HCT116 (cell line): ENCODE data around the gene NAGLU. TPM values are rescaled to one million over a fixed set of nuclear protein-coding genes. Genes with fewer than 3 reads are reported as not detected.

Source experiments
- ATAC-seq: fragments of 200-7000 bp; cut with Tn5 transposase; 2 replicates; pipeline ENCODE4 v1.9.1; 2020; ENCODE audit warnings: mild to moderate bottlenecking, moderate library complexity
- BruUV-seq: library from RNA; stranded (reverse); fragments of 400-500 nt; replicated peaks from 2 replicates; lab custom pipeline; 2021; lab: Mats Ljungman, UMichigan
- CTCF ChIA-PET: fragments of 300-600 bp; sonication (Branson Sonifier 250); formaldehyde crosslinking; loops from one replicate; lab custom pipeline; 2021; ENCODE audit warnings: antibody characterized with exemption; lab: Charles Lee
- POLR2A ChIA-PET: fragments of 300-600, 350-600 bp; sonication (Branson Sonifier 250); formaldehyde crosslinking; loops from one replicate; lab custom pipeline; 2021; ENCODE audit warnings: antibody characterized with exemption; lab: Charles Lee
- RAD21 ChIA-PET, 2 experiments: fragments of 300-600 bp; sonication (Branson Sonifier 250); formaldehyde crosslinking; loops; one replicate each; lab custom pipeline; 2023; ENCODE audit warnings: low total read pairs in 2 of 2; ENCODE audit not compliant: uncharacterized antibody in 2 of 2, unreplicated experiment in 2 of 2, low non-redundant PET in 1 of 2; lab: Charles Lee
- DNase-seq: peaks from one replicate; pipeline ENCODE4 v3.0.0-alpha.2; 2010; ENCODE audit warnings: low read depth, low spot score
- H2AFZ ChIP-seq: fragments of 200-600 bp; shearing (Covaris generic), sonication (generic); 2 replicates; pipeline ENCODE4 v1.6.1; 2017; ENCODE audit warnings: low read depth, mixed run types, mixed read lengths, antibody characterized with exemption, low read length; ENCODE audit not compliant: poor library complexity, severe bottlenecking
- H3K27ac ChIP-seq: 2 replicates; pipeline ENCODE4 v1.5.1; 2012; ENCODE audit warnings: low read depth, low read length
- H3K27me3 ChIP-seq: fragments of 200-600 bp; sonication (generic); 2 replicates; pipeline ENCODE4 v1.6.1; 2016; ENCODE audit warnings: mixed run types, low read length, mixed read lengths; ENCODE audit not compliant: insufficient read depth
- H3K36me3 ChIP-seq, 2 experiments: fragments of 200-500 bp in 1 of 2; fragments of 200-600 bp in 1 of 2; sonication (Bioruptor generic) in 1 of 2; sonication (generic) in 1 of 2; 2 replicates each; pipeline versions ENCODE4 v1.5.1 to v1.6.1; 2014 to 2016; ENCODE audit warnings: low read length in 2 of 2, inconsistent platforms in 1 of 2, mixed read lengths in 1 of 2, mixed run types in 1 of 2; ENCODE audit not compliant: insufficient read depth in 2 of 2, control insufficient read depth in 1 of 2
- H3K4me1 ChIP-seq, 2 experiments: fragments of 200-600 bp in 1 of 2; sonication (generic) in 1 of 2; 2 replicates each; pipeline versions ENCODE4 v1.5.1 to v1.6.1; 2012 to 2017; ENCODE audit warnings: low read length in 2 of 2, inconsistent platforms in 1 of 2, mild to moderate bottlenecking in 1 of 2, mixed read lengths in 1 of 2, mixed run types in 1 of 2, moderate library complexity in 1 of 2; ENCODE audit not compliant: insufficient read depth in 2 of 2, control insufficient read depth in 1 of 2
- H3K4me2 ChIP-seq: fragments of 200-600 bp; sonication (generic); 2 replicates; pipeline ENCODE4 v1.6.1; 2017; ENCODE audit warnings: mixed run types, low read length, mixed read lengths
- H3K4me3 ChIP-seq, 2 experiments: fragments of 200-600 bp in 1 of 2; sonication (generic) in 1 of 2; replicated peaks in 1 of 2; 2 replicates each; pipeline ENCODE4 v1.5.1; 2011 to 2016; ENCODE audit warnings: low read length in 2 of 2, control low read depth in 1 of 2, low read depth in 1 of 2, mild to moderate bottlenecking in 1 of 2, mixed read lengths in 1 of 2, mixed run types in 1 of 2
- H3K79me2 ChIP-seq: fragments of 200-600 bp; sonication (generic); 2 replicates; pipeline ENCODE4 v1.6.1; 2017; ENCODE audit warnings: mild to moderate bottlenecking, mixed run types, low read length, moderate library complexity, mixed read lengths; ENCODE audit not compliant: insufficient read depth
- H3K9ac ChIP-seq: fragments of 200-600 bp; sonication (generic); 2 replicates; pipeline ENCODE4 v1.6.1; 2016; ENCODE audit warnings: low read length, mixed read lengths
- H3K9me2 ChIP-seq: fragments of 200-600 bp; sonication (generic), shearing (Covaris generic); 2 replicates; pipeline ENCODE4 v1.6.1; 2017; ENCODE audit warnings: mixed run types, mild to moderate bottlenecking, moderate library complexity; ENCODE audit not compliant: insufficient read depth
- H3K9me3 ChIP-seq, 2 experiments: fragments of 200-500 bp in 1 of 2; fragments of 200-600 bp in 1 of 2; sonication (Bioruptor generic) in 1 of 2; sonication (generic) in 1 of 2; 2 replicates each; pipeline ENCODE4 v1.6.1; 2014 to 2017; ENCODE audit warnings: low read length in 2 of 2, mixed read lengths in 2 of 2, inconsistent platforms in 1 of 2, low read depth in 1 of 2, mild to moderate bottlenecking in 1 of 2, mixed run types in 1 of 2, moderate library complexity in 1 of 2; ENCODE audit not compliant: control insufficient read depth in 1 of 2, insufficient read depth in 1 of 2
- H4K20me1 ChIP-seq: fragments of 200-600 bp; sonication (generic), shearing (Covaris generic); 2 replicates; pipeline ENCODE4 v1.6.1; 2017; ENCODE audit warnings: mixed run types, mild to moderate bottlenecking, moderate library complexity; ENCODE audit not compliant: insufficient read depth
- ATF3 ChIP-seq: IDR thresholded peaks from 2 replicates; pipeline ENCODE4 v1.6.1; 2012
- CBX3 ChIP-seq: IDR thresholded peaks from 2 replicates; pipeline ENCODE4 v1.6.1; 2012; ENCODE audit warnings: low read depth
- CEBPB ChIP-seq: IDR thresholded peaks from 2 replicates; pipeline ENCODE4 v1.6.1; 2012; ENCODE audit warnings: low read depth
- ELF1 ChIP-seq: IDR thresholded peaks from 2 replicates; pipeline ENCODE4 v1.6.1; 2012; ENCODE audit warnings: low read depth, borderline replicate concordance
- EZH2 ChIP-seq: fragments of 200-600 bp; sonication (generic); IDR thresholded peaks from 2 replicates; pipeline ENCODE4 v1.6.1; 2017; ENCODE audit warnings: antibody characterized with exemption, mixed run types
- EZH2phosphoT487 ChIP-seq: fragments of 200-600 bp; IDR thresholded peaks from 2 replicates; pipeline ENCODE4 v1.6.1; 2018; ENCODE audit warnings: antibody characterized with exemption, borderline replicate concordance
- FOSL1 ChIP-seq: IDR thresholded peaks from 2 replicates; pipeline ENCODE4 v1.6.1; 2012; ENCODE audit warnings: low read depth
- JUND ChIP-seq: IDR thresholded peaks from 2 replicates; pipeline ENCODE4 v1.6.1; 2012
- MAX ChIP-seq: IDR thresholded peaks from 2 replicates; pipeline ENCODE4 v1.6.1; 2012
- POLR2A ChIP-seq: IDR thresholded peaks from 2 replicates; pipeline ENCODE4 v1.7.0; 2011; ENCODE audit warnings: borderline replicate concordance; ENCODE audit not compliant: insufficient read depth, insufficient read length; ENCODE audit errors: extremely low read depth
- POLR2AphosphoS5 ChIP-seq: IDR thresholded peaks from 2 replicates; pipeline ENCODE4 v1.6.1; 2011; ENCODE audit warnings: mild to moderate bottlenecking, low read depth, low read length, moderate library complexity
- RAD21 ChIP-seq: IDR thresholded peaks from 2 replicates; pipeline ENCODE4 v1.6.1; 2012; ENCODE audit warnings: low read depth, mild to moderate bottlenecking
- SIN3A ChIP-seq: IDR thresholded peaks from 2 replicates; pipeline ENCODE4 v1.6.1; 2012; ENCODE audit warnings: low read depth
- SRF ChIP-seq: IDR thresholded peaks from 2 replicates; pipeline ENCODE4 v1.6.1; 2012; ENCODE audit warnings: low read depth
- TCF7L2 ChIP-seq: IDR thresholded peaks from 2 replicates; pipeline ENCODE4 v1.7.0; 2011; ENCODE audit warnings: borderline replicate concordance, inconsistent platforms; ENCODE audit not compliant: insufficient read depth, insufficient read length; ENCODE audit errors: extremely low read depth
- YY1 ChIP-seq: IDR thresholded peaks from 2 replicates; pipeline ENCODE4 v1.6.1; 2011; ENCODE audit warnings: low read length, low read depth, moderate library complexity, mild to moderate bottlenecking; ENCODE audit not compliant: insufficient replicate concordance; ENCODE audit errors: extremely low read depth
- ZBTB33 ChIP-seq: IDR thresholded peaks from 2 replicates; pipeline ENCODE4 v1.6.1; 2011; ENCODE audit warnings: mild to moderate bottlenecking, low read length, moderate library complexity; ENCODE audit not compliant: insufficient replicate concordance; ENCODE audit errors: extremely low read depth
- ZFX ChIP-seq: fragments of 450-650 bp; IDR thresholded peaks from 2 replicates; pipeline ENCODE4 v1.6.1; 2017
- ZNF274 ChIP-seq: fragments of 200-500 bp; sonication (Bioruptor generic); IDR thresholded peaks from 2 replicates; pipeline ENCODE4 v1.6.1; 2014; ENCODE audit warnings: mild to moderate bottlenecking, low read depth, low read length, inconsistent platforms
- intact Hi-C: fragments of 100-400 bp; cut with micrococcal nuclease; formaldehyde crosslinking; loops from 2 replicates; pipeline ENCODE4 v1.10.0; 2022
- total RNA-seq: library from RNA; stranded (reverse); gene quantifications from one replicate; pipeline ENCODE4 v1.2.1, GENCODE V29; 2021; ENCODE audit not compliant: unreplicated experiment

Gene NAGLU
- total RNA-seq, 1 experiment from 2014 or later: 17.7 TPM

- POLR2A ChIA-PET: no interaction called here
- Histone ChIP-seq H2AFZ (no peak overlapping the region), H3K27ac (no peak overlapping the region), H3K27me3 (no peaks in the 10 kb centered on the region), H3K9me2 (no peaks in the 10 kb centered on the region)
- ATAC-seq: no peak
- intact Hi-C loops: no loop called here
- TF ChIP-seq EZH2 (no peak), ATF3 (no peak), SRF (no peak), MAX (no peak), CBX3 (no peak), ELF1 (no peak), EZH2phosphoT487 (no peak), TCF7L2 (no peak), JUND (no peak), POLR2AphosphoS5 (no peak), RAD21 (no peak), ZFX (no peak), POLR2A (no peak), SIN3A (no peak), ZNF274 (no peak), YY1 (no peak), FOSL1 (no peak), CEBPB (no peak), ZBTB33 (no peak)
- TF ChIP-seq, all 23 proteins: peak for 0
- Histone ChIP-seq H3K36me3 (peaks cover 23 to 34% of the 10 kb centered on the region in 2 experiments; a peak in 3 of 4 replicates), H3K4me2 (no peak overlapping the region), H3K9ac (no peak overlapping the region), H3K4me3 (no peak overlapping the region), H3K9me3 (no peaks in the 10 kb centered on the region), H3K4me1 (no peaks in the 10 kb centered on the region), H3K79me2 (no peaks in the 10 kb centered on the region), H4K20me1 (no peaks in the 10 kb centered on the region)
- no TSS peak for BruUV-seq
- DNase-seq: no peak
- RAD21 ChIA-PET: no interaction called here
- CTCF ChIA-PET: no interaction called here
Observed at GRCh38 chr17:42584880-42585279, 48.8 kb downstream of the NAGLU start.
